ENCODE data around the gene MBD5. TPM values are rescaled to one million over a fixed set of nuclear protein-coding genes. Genes with fewer than 3 reads are reported as not detected.

MBD5 gene
- total RNA-seq, 1 donor from 2014 or later, result 8.3 TPM

DNA sequence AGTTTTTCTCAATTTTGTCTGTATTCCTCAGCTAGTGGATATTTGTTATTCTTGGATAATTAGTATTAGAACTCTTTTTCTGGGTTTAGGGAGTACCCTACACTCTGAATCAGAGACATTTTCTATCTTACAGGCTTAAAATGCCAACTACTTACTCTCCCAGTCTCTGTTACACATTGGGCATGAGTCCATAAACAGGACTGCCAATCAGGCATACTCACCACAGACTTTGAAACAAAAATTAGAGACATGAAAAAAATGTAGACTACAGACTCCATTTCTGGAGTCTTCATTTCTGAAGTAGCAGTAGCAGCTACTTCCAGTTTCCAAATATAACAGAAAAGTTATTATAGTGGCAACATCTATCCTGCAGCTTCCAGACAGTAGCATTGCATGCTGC is 279.7 kb downstream of the MBD5 start:
- no peaks in the 10 kb centered on the region for H3K27me3 ChIP-seq
- H3K4me1 ChIP-seq, result no peaks in the 10 kb centered on the region
- H3K27ac ChIP-seq, result no peak overlapping the region
- H3K4me3 ChIP-seq, result no peak overlapping the region
- TF ChIP-seq CTCF (IDR thresholded peaks at IDR 0.05), result no peak
- no peaks in the 10 kb centered on the region for H3K9me3 ChIP-seq
- intact Hi-C loops (cut with DNase I), result no loop called here
- no peak for DNase-seq (ENCODE audit: low spot score in 2 of 2)
- H3K36me3 ChIP-seq, result no peaks in the 10 kb centered on the region

DNA sequence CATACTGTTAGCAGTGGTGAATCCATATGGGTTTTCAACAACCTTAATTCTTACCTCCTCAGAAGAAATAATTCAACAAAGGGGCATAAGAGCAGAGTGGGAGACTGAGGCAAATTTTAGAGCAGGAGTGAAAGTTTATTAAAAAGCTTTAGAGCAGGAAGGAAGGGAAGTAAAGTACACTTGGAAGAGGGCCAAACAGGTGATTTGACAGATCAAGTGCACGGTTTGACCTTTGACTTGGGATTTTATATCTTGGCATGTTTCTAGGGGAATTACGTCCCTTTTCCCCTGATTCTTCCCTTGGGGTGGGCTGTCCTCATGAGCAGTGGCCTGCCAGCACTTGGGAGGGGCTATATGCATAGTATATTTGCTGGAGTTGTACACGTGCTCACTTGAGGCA is 280.5 kb downstream of the MBD5 start:
- no peak overlapping the region for H3K4me3 ChIP-seq
- no peaks in the 10 kb centered on the region for H3K36me3 ChIP-seq
- no peaks in the 10 kb centered on the region for H3K4me1 ChIP-seq
- H3K27me3 ChIP-seq, result no peaks in the 10 kb centered on the region
- H3K27ac ChIP-seq, result no peak overlapping the region
- intact Hi-C loops (cut with DNase I), result no loop called here
- no peak for DNase-seq (ENCODE audit: low spot score in 2 of 2)
- TF ChIP-seq CTCF (IDR thresholded peaks at IDR 0.05), result no peak
- H3K9me3 ChIP-seq, result no peaks in the 10 kb centered on the region

DNA sequence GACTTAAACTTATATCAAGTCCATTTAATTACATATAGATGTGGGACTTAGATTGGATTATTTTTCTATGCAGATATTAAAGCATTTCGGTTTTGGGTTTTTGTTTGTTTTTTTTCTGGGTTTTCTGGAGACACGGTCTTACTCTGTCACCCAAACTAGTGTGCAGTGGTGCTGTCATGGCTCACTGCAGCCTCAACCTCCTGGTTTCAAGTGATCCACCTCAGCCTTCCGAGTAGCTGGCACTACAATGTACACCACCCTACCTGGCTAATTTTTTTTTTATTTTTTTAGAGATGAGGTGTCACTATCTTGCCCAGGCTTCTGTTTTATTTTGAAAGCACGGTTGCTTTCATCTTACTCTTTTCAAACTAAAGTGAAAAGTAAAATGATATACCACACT is 281.6 kb downstream of the MBD5 start:
- TF ChIP-seq CTCF (IDR thresholded peaks at IDR 0.05), result no peak
- no peak for DNase-seq (ENCODE audit: low spot score in 2 of 2)

GRCh38 chr2:148303161-148303560 is 282.3 kb downstream of the MBD5 start:
- Histone ChIP-seq H3K4me1 (no peaks in the 10 kb centered on the region), H3K27ac (no peak overlapping the region), H3K9me3 (no peaks in the 10 kb centered on the region), H3K4me3 (no peak overlapping the region), H3K27me3 (no peaks in the 10 kb centered on the region), H3K36me3 (no peaks in the 10 kb centered on the region)
- intact Hi-C loops (cut with DNase I), result no loop called here
- TF ChIP-seq CTCF (IDR thresholded peaks at IDR 0.05), result no peak
- DNase-seq (ENCODE audit: low spot score in 2 of 2), result no peak

More for the DNA sequence above, 281.6 kb downstream of the MBD5 start:
- no peaks in the 10 kb centered on the region for H3K4me1 ChIP-seq
- no peaks in the 10 kb centered on the region for H3K27me3 ChIP-seq
- no peak overlapping the region for H3K27ac ChIP-seq
- intact Hi-C loops (cut with DNase I), result no loop called here
- no peaks in the 10 kb centered on the region for H3K9me3 ChIP-seq
- H3K4me3 ChIP-seq, result no peak overlapping the region
- no peaks in the 10 kb centered on the region for H3K36me3 ChIP-seq

- Histone ChIP-seq H3K27me3 (no peaks in the 10 kb centered on the region), H3K9me3 (no peaks in the 10 kb centered on the region), H3K4me3 (no peak overlapping the region), H3K4me1 (no peaks in the 10 kb centered on the region), H3K36me3 (no peaks in the 10 kb centered on the region), H3K27ac (no peak overlapping the region)
- intact Hi-C loops (cut with DNase I), result no loop called here
- TF ChIP-seq CTCF (IDR thresholded peaks at IDR 0.05), result no peak
- no peak for DNase-seq (ENCODE audit: low spot score in 2 of 2)
Observed at GRCh38 chr2:148305476-148305875, 284.6 kb downstream of the MBD5 start.

DNA sequence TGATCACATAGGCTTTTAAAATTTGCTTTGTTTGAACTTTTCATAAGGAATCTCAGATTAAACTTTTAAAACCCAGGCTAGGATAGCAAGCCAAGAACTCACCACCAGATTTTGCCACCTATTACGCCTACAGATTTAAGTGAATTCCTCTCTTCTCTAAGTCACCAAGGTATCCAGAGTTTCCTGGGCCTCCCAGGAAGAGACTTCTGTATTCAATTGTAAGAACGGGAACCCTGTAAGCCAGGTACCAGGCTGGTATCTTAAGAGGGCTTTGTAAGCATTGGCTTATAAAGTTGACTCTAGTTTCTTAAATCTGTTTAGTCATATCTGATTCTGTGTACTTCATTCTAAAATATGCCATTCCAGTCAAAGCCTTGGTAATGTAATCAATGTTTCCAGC is 285.1 kb downstream of the MBD5 start:
- H3K9me3 ChIP-seq, result no peaks in the 10 kb centered on the region
- H3K36me3 ChIP-seq, result no peaks in the 10 kb centered on the region
- no peak for TF ChIP-seq CTCF (IDR thresholded peaks at IDR 0.05)
- no peak overlapping the region for H3K27ac ChIP-seq
- intact Hi-C loops (cut with DNase I), result no loop called here
- no peak overlapping the region for H3K4me3 ChIP-seq
- H3K4me1 ChIP-seq, result no peaks in the 10 kb centered on the region
- DNase-seq (ENCODE audit: low spot score in 2 of 2), result no peak
- no peaks in the 10 kb centered on the region for H3K27me3 ChIP-seq

All from ascending aorta (tissue), 2 donors.